Fibroblast of skin of left quadriceps (primary cell): ENCODE data around the gene IL1RAPL1.

Experiments used
- DNase-seq, 2 experiments: peaks; one replicate each; pipeline ENCODE4 v3.0.0-alpha.2; 2013; ENCODE audit warnings: low read depth in 2 of 2

IL1RAPL1 gene

GRCh38 chrX:29641461-29641860 lies 1054.2 kb downstream of the IL1RAPL1 start:
- DNase-seq: no peak

GRCh38 chrX:29643181-29643580 lies 1055.9 kb downstream of the IL1RAPL1 start:
- DNase-seq: no peak

GRCh38 chrX:29648161-29648560 lies 1060.9 kb downstream of the IL1RAPL1 start:
- no peak for DNase-seq

GRCh38 chrX:29652484-29652883 lies 1065.2 kb downstream of the IL1RAPL1 start:
- peak in 1 of 2 experiments; percentile 42 for DNase-seq

- DNase-seq: no peak
Observed at GRCh38 chrX:29653721-29654120, 1066.5 kb downstream of the IL1RAPL1 start.

GRCh38 chrX:29659911-29660310 lies 1072.7 kb downstream of the IL1RAPL1 start:
- no peak for DNase-seq

GRCh38 chrX:29661290-29661689 lies 1074.0 kb downstream of the IL1RAPL1 start:
- peak in 1 of 2 experiments; percentile 18 for DNase-seq

- no peak for DNase-seq
Observed at GRCh38 chrX:29662101-29662500, 1074.9 kb downstream of the IL1RAPL1 start.

- peak; percentile 56 to 61 for DNase-seq
Observed at GRCh38 chrX:29662759-29663503, 1075.7 kb downstream of the IL1RAPL1 start.

GRCh38 chrX:29665532-29665931 lies 1078.3 kb downstream of the IL1RAPL1 start:
- DNase-seq: no peak

- DNase-seq: peak in 1 of 2 experiments; percentile 48
Observed at GRCh38 chrX:29666366-29666765, 1079.1 kb downstream of the IL1RAPL1 start.

- no peak for DNase-seq
Observed at GRCh38 chrX:29671421-29671820, 1084.2 kb downstream of the IL1RAPL1 start.

- peak in 1 of 2 experiments; percentile 33 for DNase-seq
Observed at GRCh38 chrX:29687687-29688086, 1100.4 kb downstream of the IL1RAPL1 start.

- DNase-seq: peak in 1 of 2 experiments; percentile 20
Observed at GRCh38 chrX:29690061-29690460, 1102.8 kb downstream of the IL1RAPL1 start.

- no peak for DNase-seq
Observed at GRCh38 chrX:29691044-29691443, 1103.8 kb downstream of the IL1RAPL1 start.

GRCh38 chrX:29693912-29694311 lies 1106.7 kb downstream of the IL1RAPL1 start:
- DNase-seq: no peak

GRCh38 chrX:29699239-29699638 lies 1112.0 kb downstream of the IL1RAPL1 start:
- DNase-seq: no peak

GRCh38 chrX:29707088-29707487 lies 1119.8 kb downstream of the IL1RAPL1 start:
- no peak for DNase-seq

GRCh38 chrX:29721152-29721551 lies 1133.9 kb downstream of the IL1RAPL1 start:
- no peak for DNase-seq

- no peak for DNase-seq
Observed at GRCh38 chrX:29724316-29724715, 1137.1 kb downstream of the IL1RAPL1 start.

GRCh38 chrX:29726811-29727210 lies 1139.6 kb downstream of the IL1RAPL1 start:
- DNase-seq: no peak

- DNase-seq: no peak
Observed at GRCh38 chrX:29728639-29729038, 1141.4 kb downstream of the IL1RAPL1 start.

- DNase-seq: no peak
Observed at GRCh38 chrX:29744966-29745365, 1157.7 kb downstream of the IL1RAPL1 start.

- DNase-seq: peak; percentile 31 to 42
Observed at GRCh38 chrX:29746326-29746725, 1159.1 kb downstream of the IL1RAPL1 start.
